HEK293T (cell line): Measurements from ENCODE around the gene PILRA.

Experiments used
- CTCF ChIA-PET: fragments of 350-600 bp; formaldehyde crosslinking; extraction: SDS; loops from one replicate; lab custom pipeline; 2021; ENCODE audit warnings: antibody characterized with exemption, inconsistent platforms; lab: Yijun Ruan, JAX
- POLR2A ChIA-PET: fragments of 350-600 bp; formaldehyde crosslinking; extraction: SDS; loops from one replicate; lab custom pipeline; 2020; ENCODE audit warnings: antibody characterized with exemption, inconsistent platforms; lab: Yijun Ruan, JAX
- DNase-seq: peaks from one replicate; pipeline ENCODE4 v3.0.0; 2012; ENCODE audit warnings: mixed read lengths; ENCODE audit errors: extremely low spot score
- ARNT ChIP-seq: fragments of 450-650 bp; IDR thresholded peaks from 2 replicates; pipeline ENCODE4 v1.6.1; 2017; ENCODE audit warnings: mild to moderate bottlenecking
- BHLHE40 ChIP-seq: fragments of 450-650 bp; IDR thresholded peaks from 2 replicates; pipeline ENCODE4 v1.6.1; 2016; ENCODE audit warnings: mild to moderate bottlenecking, moderate library complexity, borderline replicate concordance
- CTBP1 ChIP-seq: fragments of 450-650 bp; IDR thresholded peaks from 2 replicates; pipeline ENCODE4 v1.6.1; 2016; ENCODE audit warnings: borderline replicate concordance
- ELF4 ChIP-seq: fragments of 450-650 bp; IDR thresholded peaks from 2 replicates; pipeline ENCODE4 v1.6.1; 2017; ENCODE audit warnings: antibody characterized with exemption
- FOXA1 ChIP-seq: fragments of 450-650 bp; IDR thresholded peaks from 2 replicates; pipeline ENCODE4 v1.6.1; 2016; ENCODE audit warnings: mild to moderate bottlenecking
- FOXK2 ChIP-seq: fragments of 450-650 bp; IDR thresholded peaks from 2 replicates; pipeline ENCODE4 v1.6.1; 2016; ENCODE audit warnings: mild to moderate bottlenecking
- FOXM1 ChIP-seq: fragments of 450-650 bp; IDR thresholded peaks from 2 replicates; pipeline ENCODE4 v1.6.1; 2017; ENCODE audit warnings: mild to moderate bottlenecking, borderline replicate concordance
- HDGF ChIP-seq: fragments of 450-650 bp; IDR thresholded peaks from 2 replicates; pipeline ENCODE4 v1.6.1; 2017; ENCODE audit warnings: antibody characterized with exemption, borderline replicate concordance
- L3MBTL2 ChIP-seq: fragments of 450-650 bp; conservative IDR thresholded peaks from 2 replicates; pipeline ENCODE4 v1.6.1; 2016; ENCODE audit warnings: mild to moderate bottlenecking
- LEF1 ChIP-seq: fragments of 450-650 bp; IDR thresholded peaks from 2 replicates; pipeline ENCODE4 v1.6.1; 2017; ENCODE audit warnings: mild to moderate bottlenecking, borderline replicate concordance
- NFRKB ChIP-seq: fragments of 450-650 bp; IDR thresholded peaks from 2 replicates; pipeline ENCODE4 v1.6.1; 2016; ENCODE audit warnings: mild to moderate bottlenecking, moderate library complexity
- PKNOX1 ChIP-seq: fragments of 450-650 bp; IDR thresholded peaks from 2 replicates; pipeline ENCODE4 v1.6.1; 2016
- SP1 ChIP-seq: fragments of 450-650 bp; IDR thresholded peaks from 2 replicates; pipeline ENCODE4 v1.6.1; 2017
- SUZ12 ChIP-seq: fragments of 450-650 bp; IDR thresholded peaks from 2 replicates; pipeline ENCODE4 v1.6.1; 2016; ENCODE audit warnings: mild to moderate bottlenecking
- TARDBP ChIP-seq: fragments of 450-650 bp; IDR thresholded peaks from 2 replicates; pipeline ENCODE4 v1.6.1; 2016
- ZNF384 ChIP-seq: fragments of 450-650 bp; IDR thresholded peaks from 2 replicates; pipeline ENCODE4 v1.6.1; 2016

PILRA gene

GRCh38 chr7:100428199-100428966 is 55.1 kb downstream of the PILRA start, which contains the start of gene ZCWPW1:
Gene ZCWPW1 (minus strand): TSS chr7:100428703. CDS start chr7:100420649, 8,054 bp downstream.
- TF ChIP-seq ARNT: 0 out of 2 replicates have a peak, but pooled peaks have one; percentile 8
- TF ChIP-seq ELF4: peak; percentile 74
- no peak for TF ChIP-seq TARDBP
- TF ChIP-seq ZNF384: no peak
- TF ChIP-seq FOXA1: no peak
- TF ChIP-seq SUZ12: no peak
- no peak for TF ChIP-seq CTBP1
- peak; percentile 58; the same call in 1 of the 2 replicates for TF ChIP-seq FOXM1
- no peak for TF ChIP-seq LEF1
- TF ChIP-seq L3MBTL2: peak; percentile 100
- no peak for TF ChIP-seq FOXK2
- no peak for TF ChIP-seq NFRKB
- TF ChIP-seq BHLHE40: no peak
- no peak for TF ChIP-seq SP1
- ChIA-PET POLR2A (interaction anchor here (0.5 to 3.6 kb wide), 24 partner anchors 8 to 446 kb away, joined by 3 to 43 read pairs (median 4); partner anchors contain the start of genes LAMTOR4, PPP1R35, SRRT and TSC22D4), CTCF (interaction anchor here (1.5 to 1.9 kb wide), 2 partner anchors 21 to 298 kb away, joined by 3 to 8 read pairs; no protein-coding TSS in a partner anchor)
- peak; percentile 89 for DNase-seq

GRCh38 chr7:100428967-100429636 is 55.8 kb downstream of the PILRA start:
- peak; percentile 95 for DNase-seq
- TF ChIP-seq ELF4 (peak; percentile 45; the same call in 1 of the 2 replicates), BHLHE40 (no peak; the same call in 1 of the 2 replicates), L3MBTL2 (peak; percentile 83), ARNT (no peak), FOXM1 (peak; percentile 64)
- CTCF ChIA-PET: interaction anchor here (0.7 to 1.9 kb wide), 3 partner anchors 14 to 298 kb away, joined by 3 to 8 read pairs (median 3); no protein-coding TSS in a partner anchor
- POLR2A ChIA-PET: interaction anchor here (0.5 to 3.6 kb wide), 33 partner anchors 7 to 1861 kb away, joined by 3 to 43 read pairs (median 4); partner anchors contain the start of genes LAMTOR4, PPP1R35, SRRT and TRIM4

- DNase-seq: peak; percentile 93
- POLR2A ChIA-PET: interaction anchor here (0.6 to 3.6 kb wide), 30 partner anchors 8 to 1860 kb away, joined by 3 to 43 read pairs (median 4); partner anchors contain the start of genes LAMTOR4, TRIM4 and TSC22D4
- TF ChIP-seq SP1 (no peak), FOXK2 (no peak), TARDBP (no peak), HDGF (no peak), FOXA1 (no peak), L3MBTL2 (no peak), NFRKB (no peak), ZNF384 (no peak), BHLHE40 (no peak), FOXM1 (no peak), CTBP1 (no peak)
- CTCF ChIA-PET: interaction anchor here (0.7 to 1.9 kb wide), 2 partner anchors 13 to 23 kb away, joined by 3 to 8 read pairs; no protein-coding TSS in a partner anchor
These were observed 56.6 kb downstream of the PILRA start, which contains the start of gene MEPCE for GRCh38 chr7:100429637-100430492. Gene MEPCE (plus strand): TSS chr7:100429831. CDS start chr7:100430019, 188 bp downstream.

- POLR2A ChIA-PET: interaction anchor here (1.0 to 3.6 kb wide), 6 partner anchors 10 to 29 kb away, joined by 3 to 43 read pairs (median 18); no protein-coding TSS in a partner anchor
- TF ChIP-seq TARDBP (no peak), SP1 (no peak), SUZ12 (no peak), ELF4 (no peak), PKNOX1 (no peak), LEF1 (no peak), ZNF384 (no peak), L3MBTL2 (no peak), NFRKB (no peak), BHLHE40 (no peak), FOXA1 (no peak)
- no peak for DNase-seq
- CTCF ChIA-PET: no interaction called here
These were observed 57.4 kb downstream of the PILRA start for GRCh38 chr7:100430493-100431285.

GRCh38 chr7:100431286-100431735 is 58.0 kb downstream of the PILRA start:
- DNase-seq: no peak
- CTCF ChIA-PET: no interaction called here
- TF ChIP-seq ZNF384 (no peak), ELF4 (no peak), HDGF (no peak), SUZ12 (no peak), ARNT (no peak), FOXK2 (no peak), L3MBTL2 (no peak), BHLHE40 (no peak), PKNOX1 (no peak), NFRKB (no peak)
- POLR2A ChIA-PET: interaction anchor here (3.6 kb wide), 1 partner anchor 19 kb away, joined by 25 read pairs; no protein-coding TSS in a partner anchor
